Measurements from ENCODE around the gene PIGP.
"Not testable (repeated sequence)": the region's sequence is repeated elsewhere in the genome, so short reads cannot be mapped to it uniquely, and the experiment has no call there.

PIGP gene

DNA sequence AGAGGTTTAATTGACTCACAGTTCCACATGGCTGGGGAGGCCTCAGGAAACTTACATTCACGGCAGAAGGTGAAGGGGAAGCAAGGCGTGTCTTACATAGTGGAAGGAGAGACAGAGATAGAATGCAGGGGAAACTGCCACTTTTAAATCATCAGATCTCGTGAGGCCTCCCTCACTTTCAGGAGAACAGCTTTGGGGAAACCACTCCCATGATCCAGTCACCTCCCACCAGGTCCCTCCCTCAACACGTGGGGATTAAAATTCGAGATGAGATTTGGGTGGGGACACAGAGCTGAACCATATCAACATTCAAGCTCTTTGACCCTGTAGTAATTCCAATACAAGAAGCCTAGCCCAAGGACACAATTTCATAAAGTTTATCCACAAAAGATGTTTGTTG is 13.7 kb downstream of the PIGP start:
- TF ChIP-seq, protein P1, sequence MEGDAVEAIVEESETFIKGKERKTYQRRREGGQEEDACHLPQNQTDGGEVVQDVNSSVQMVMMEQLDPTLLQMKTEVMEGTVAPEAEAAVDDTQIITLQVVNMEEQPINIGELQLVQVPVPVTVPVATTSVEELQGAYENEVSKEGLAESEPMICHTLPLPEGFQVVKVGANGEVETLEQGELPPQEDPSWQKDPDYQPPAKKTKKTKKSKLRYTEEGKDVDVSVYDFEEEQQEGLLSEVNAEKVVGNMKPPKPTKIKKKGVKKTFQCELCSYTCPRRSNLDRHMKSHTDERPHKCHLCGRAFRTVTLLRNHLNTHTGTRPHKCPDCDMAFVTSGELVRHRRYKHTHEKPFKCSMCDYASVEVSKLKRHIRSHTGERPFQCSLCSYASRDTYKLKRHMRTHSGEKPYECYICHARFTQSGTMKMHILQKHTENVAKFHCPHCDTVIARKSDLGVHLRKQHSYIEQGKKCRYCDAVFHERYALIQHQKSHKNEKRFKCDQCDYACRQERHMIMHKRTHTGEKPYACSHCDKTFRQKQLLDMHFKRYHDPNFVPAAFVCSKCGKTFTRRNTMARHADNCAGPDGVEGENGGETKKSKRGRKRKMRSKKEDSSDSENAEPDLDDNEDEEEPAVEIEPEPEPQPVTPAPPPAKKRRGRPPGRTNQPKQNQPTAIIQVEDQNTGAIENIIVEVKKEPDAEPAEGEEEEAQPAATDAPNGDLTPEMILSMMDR (conservative IDR thresholded peaks at IDR 0.05; ENCODE audit: control insufficient read depth, insufficient read depth, low read depth, low read length), result no peak
- H3K4me3 ChIP-seq (ENCODE audit: control insufficient read depth, low read depth, low read length), result no peak overlapping the region
- DNase-seq (ENCODE audit: low read depth), result no peak

DNA sequence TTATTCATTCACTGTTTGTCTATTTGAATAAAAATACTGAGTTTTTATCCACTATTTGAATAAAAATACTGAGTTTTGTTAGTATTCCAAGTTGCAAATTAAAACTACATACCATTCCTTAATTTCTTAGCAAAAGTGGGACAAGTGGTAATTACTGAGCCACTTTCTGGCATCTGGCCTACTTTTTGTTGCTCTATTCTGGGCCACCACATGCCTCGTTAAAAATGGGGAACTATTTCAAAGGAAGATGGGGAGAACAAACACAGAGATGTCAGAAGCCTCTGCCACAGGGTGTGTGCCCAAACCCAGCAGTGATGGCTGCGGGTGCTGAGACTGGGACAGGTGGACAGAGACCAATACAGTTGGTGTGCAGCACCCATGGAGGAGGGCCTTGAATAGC is 14.6 kb downstream of the PIGP start:
- DNase-seq (ENCODE audit: low read depth), result no peak
- H3K4me3 ChIP-seq (ENCODE audit: control insufficient read depth, low read depth, low read length), result no peak overlapping the region
- TF ChIP-seq, protein P1 (conservative IDR thresholded peaks at IDR 0.05; ENCODE audit: control insufficient read depth, insufficient read depth, low read depth, low read length), result no peak

DNA sequence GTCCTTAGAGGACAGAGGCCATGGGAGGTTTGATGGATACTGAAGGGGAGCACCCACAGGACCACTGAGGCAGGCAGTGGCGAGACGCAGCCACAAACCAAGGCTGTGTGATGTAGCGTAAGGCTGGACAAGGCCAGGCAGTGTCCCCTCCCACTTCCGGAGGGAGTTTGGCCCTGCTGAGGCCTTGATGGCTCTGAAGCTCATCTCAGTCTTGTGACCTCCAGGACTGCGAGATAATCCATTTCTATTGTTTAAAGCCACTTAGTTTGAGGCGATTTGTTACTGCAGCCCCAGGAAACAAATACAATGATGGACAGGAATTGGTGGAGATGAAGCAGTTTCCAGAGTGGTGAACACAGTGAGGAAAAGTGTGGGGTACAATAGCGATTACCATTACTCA is 15.3 kb downstream of the PIGP start:
- TF ChIP-seq, protein P1 (conservative IDR thresholded peaks at IDR 0.05; ENCODE audit: control insufficient read depth, insufficient read depth, low read depth, low read length), result no peak

DNA sequence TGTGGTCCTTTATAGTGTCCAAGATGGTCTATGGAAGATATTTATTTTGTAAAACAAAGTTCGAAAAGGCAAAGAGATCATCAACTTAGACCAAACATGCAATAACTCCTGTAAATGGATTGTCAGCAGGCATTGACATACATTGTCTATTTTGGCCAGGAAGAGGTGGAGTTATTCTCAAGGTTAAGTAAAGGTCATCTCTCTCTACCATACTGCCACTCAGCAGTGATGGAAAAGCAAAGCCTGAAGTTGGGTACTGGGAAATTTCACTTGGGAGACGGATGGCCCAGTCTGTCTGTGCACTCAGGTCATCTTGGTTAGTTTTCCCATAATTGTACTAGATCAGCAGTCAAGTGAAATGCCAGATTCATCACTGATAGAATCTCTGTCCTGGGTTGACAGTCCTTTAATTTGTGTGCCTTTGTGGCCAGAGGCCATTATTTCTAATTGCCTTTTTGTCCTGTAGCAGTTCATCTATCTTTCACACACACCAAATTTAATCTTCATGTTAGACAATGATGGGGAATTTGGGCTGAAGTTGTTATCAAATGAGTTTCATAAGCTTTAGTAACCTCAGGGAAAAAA is 17.5 kb downstream of the PIGP start:
- H3K4me3 ChIP-seq (ENCODE audit: control insufficient read depth, low read depth, low read length), result no peak overlapping the region
- TF ChIP-seq, protein P1 (conservative IDR thresholded peaks at IDR 0.05; ENCODE audit: control insufficient read depth, insufficient read depth, low read depth, low read length), result no peak
- no peak for DNase-seq (ENCODE audit: low read depth)

More for the DNA sequence above, 15.3 kb downstream of the PIGP start:
- H3K4me3 ChIP-seq (ENCODE audit: control insufficient read depth, low read depth, low read length), result no peak overlapping the region
- DNase-seq (ENCODE audit: low read depth), result no peak

DNA sequence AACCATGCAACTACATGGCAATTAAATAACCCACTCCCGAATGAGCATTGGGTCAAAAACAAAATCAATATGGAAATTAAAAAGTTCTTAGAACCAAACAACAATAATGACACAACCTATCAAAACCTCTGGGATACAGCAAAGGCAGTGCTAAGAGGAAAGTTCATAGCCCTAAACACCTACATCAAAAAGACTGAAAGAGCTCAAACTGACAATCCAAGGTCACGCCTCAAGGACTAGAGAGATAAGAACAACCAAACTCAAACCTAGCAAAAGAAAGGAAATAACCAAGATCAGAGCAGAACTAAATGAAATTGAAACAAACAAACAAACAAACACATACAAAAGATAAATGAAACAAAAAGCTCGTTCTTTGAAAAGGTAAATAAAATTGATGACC is 23.1 kb downstream of the PIGP start:
- not testable (repeated sequence) for DNase-seq (ENCODE audit: low read depth); H3K4me3 ChIP-seq (ENCODE audit: control insufficient read depth, low read depth, low read length)

DNA sequence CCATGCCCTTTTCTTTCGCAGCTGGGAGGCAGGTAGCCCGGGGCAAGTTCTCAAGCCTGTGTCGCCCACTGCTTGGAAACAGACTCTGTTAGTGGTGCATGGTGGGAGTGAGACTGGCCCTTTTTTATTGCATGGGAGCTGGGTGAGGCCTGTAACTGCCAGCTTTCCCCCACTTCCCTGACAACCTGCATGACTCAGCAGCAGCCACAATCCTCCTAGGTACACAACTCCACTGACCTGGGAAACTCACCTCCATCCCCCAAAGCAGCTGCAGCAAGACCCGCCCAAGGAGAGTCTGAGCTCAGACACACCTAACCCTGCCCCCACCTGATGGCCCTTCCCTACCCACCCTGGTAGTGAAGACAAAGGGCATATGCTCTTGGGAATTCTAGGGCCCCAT is 25.8 kb downstream of the PIGP start:
- H3K4me3 ChIP-seq (ENCODE audit: control insufficient read depth, low read depth, low read length), result no peak overlapping the region
- no peak for DNase-seq (ENCODE audit: low read depth)
- TF ChIP-seq, protein P1 (conservative IDR thresholded peaks at IDR 0.05; ENCODE audit: control insufficient read depth, insufficient read depth, low read depth, low read length), result no peak

DNA sequence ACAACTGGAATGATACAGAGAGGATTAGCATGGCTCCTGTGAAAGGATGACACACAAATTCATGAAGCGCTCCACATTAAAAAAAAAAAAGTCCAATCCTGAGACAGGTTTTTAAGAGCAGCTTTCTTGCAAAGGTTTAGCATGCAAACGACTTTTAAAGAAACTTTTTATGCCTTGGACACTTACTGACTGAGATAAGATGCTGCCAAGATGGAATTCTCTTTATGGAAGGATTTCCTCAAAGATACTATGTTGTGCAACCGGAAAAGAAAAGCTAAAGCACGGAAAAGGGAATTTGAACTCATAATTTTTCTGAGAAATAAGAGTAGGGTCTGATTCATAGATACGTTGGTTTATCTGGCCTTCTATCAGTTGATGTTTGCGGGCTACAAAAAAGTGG is 27.3 kb downstream of the PIGP start:
- no peak overlapping the region for H3K4me3 ChIP-seq (ENCODE audit: control insufficient read depth, low read depth, low read length)
- DNase-seq (ENCODE audit: low read depth), result no peak
- TF ChIP-seq, protein P1 (conservative IDR thresholded peaks at IDR 0.05; ENCODE audit: control insufficient read depth, insufficient read depth, low read depth, low read length), result no peak
